HG03097 (cell line): ENCODE results near the gene CTIF.

Source experiments
- ATAC-seq: cut with Tn5 transposase; IDR thresholded peaks from one replicate; pipeline ENCODE4 v1.9.1; 2021; ENCODE audit not compliant: unreplicated experiment, low FRiP score

The CTIF gene

GRCh38 chr18:48838166-48838775 lies 299.4 kb downstream of the CTIF start:
- no peak for ATAC-seq

GRCh38 chr18:48838921-48839818 lies 300.3 kb downstream of the CTIF start:
- no peak for ATAC-seq

GRCh38 chr18:48839819-48840490 lies 301.1 kb downstream of the CTIF start:
- ATAC-seq, result no peak

- no peak for ATAC-seq
Measured at GRCh38 chr18:48840491-48840877, 301.7 kb downstream of the CTIF start.

- ATAC-seq, result no peak
Measured at GRCh38 chr18:48841381-48842258, 302.8 kb downstream of the CTIF start.

GRCh38 chr18:48842259-48843061 lies 303.6 kb downstream of the CTIF start:
- ATAC-seq, result no peak

- no peak for ATAC-seq
Measured at GRCh38 chr18:48843162-48843561, 304.3 kb downstream of the CTIF start.

GRCh38 chr18:48843596-48843995 lies 304.8 kb downstream of the CTIF start:
- ATAC-seq, result no peak

- ATAC-seq, result no peak
Measured at GRCh38 chr18:48844271-48844670, 305.4 kb downstream of the CTIF start.

- ATAC-seq, result no peak
Measured at GRCh38 chr18:48845174-48845573, 306.3 kb downstream of the CTIF start.

GRCh38 chr18:48846423-48846932 lies 307.6 kb downstream of the CTIF start:
- no peak for ATAC-seq

- ATAC-seq, result no peak
Measured at GRCh38 chr18:48847807-48848486, 309.1 kb downstream of the CTIF start.

GRCh38 chr18:48848641-48849143 lies 309.9 kb downstream of the CTIF start:
- ATAC-seq, result no peak

GRCh38 chr18:48850822-48851598 lies 312.2 kb downstream of the CTIF start:
- ATAC-seq, result no peak

GRCh38 chr18:48851599-48851960 lies 312.7 kb downstream of the CTIF start:
- ATAC-seq, result no peak

GRCh38 chr18:48852292-48852691 lies 313.5 kb downstream of the CTIF start:
- no peak for ATAC-seq

- no peak for ATAC-seq
Measured at GRCh38 chr18:48852794-48853193, 314.0 kb downstream of the CTIF start.

GRCh38 chr18:48853588-48853987 lies 314.8 kb downstream of the CTIF start:
- no peak for ATAC-seq
